ENCODE data around the gene PRR5L. TPM values are rescaled to one million over a fixed set of nuclear protein-coding genes. Genes with fewer than 3 reads are reported as not detected.

The PRR5L gene
- total RNA-seq, 4 donors from 2014 or later, result 2.2 to 10.9 (median 3.5) TPM

DNA sequence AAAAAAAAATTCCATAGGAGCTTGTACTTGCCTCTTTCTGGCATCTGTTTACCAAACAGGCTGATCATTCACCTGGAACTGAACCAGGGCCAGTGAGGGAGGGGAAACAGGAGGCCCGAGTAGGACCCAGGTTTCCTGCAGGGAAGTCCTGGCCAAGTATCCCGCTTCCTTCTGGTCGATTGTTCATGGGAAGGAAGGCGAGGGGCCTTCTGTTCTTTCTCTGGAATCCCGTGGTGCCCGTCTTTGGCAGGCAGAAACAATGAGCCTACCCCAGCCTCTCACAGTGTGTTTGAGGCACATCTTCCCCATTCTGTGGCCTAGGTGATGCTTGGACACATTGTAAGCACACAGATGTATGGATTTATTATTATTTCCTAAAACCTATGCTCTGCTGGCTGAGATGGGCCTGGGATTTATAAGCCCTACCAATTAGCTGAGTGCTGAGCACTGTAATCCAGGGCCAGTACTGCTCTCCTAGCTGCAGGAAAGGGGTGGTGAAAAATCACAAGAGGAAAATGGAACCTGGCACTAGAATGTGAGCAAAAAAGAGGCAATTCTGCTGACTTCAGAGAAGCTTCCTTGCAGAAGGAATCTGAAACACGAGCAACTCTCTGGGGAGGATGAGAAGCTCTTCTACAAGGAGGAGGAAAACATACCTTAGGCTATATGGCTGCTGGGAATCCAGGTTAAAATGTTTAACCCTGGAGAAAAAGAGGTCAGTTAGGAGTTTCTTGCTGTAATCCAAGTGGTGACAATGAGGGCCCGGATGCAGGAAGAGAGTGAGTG is 53.5 kb downstream of the PRR5L start:
- Histone ChIP-seq H3K36me3 (no peaks in the 10 kb centered on the region), H3K9me3 (no peaks in the 10 kb centered on the region), H3K4me1 (no peaks in the 10 kb centered on the region), H3K27ac (no peak overlapping the region), H3K27me3 (no peaks in the 10 kb centered on the region), H3K4me3 (no peak overlapping the region)
- no peak for DNase-seq (ENCODE audit: low spot score in 2 of 2)
- WGBS, result 66% methylated on average over 8 of the region's 8 CpGs
- TF ChIP-seq, protein P1, sequence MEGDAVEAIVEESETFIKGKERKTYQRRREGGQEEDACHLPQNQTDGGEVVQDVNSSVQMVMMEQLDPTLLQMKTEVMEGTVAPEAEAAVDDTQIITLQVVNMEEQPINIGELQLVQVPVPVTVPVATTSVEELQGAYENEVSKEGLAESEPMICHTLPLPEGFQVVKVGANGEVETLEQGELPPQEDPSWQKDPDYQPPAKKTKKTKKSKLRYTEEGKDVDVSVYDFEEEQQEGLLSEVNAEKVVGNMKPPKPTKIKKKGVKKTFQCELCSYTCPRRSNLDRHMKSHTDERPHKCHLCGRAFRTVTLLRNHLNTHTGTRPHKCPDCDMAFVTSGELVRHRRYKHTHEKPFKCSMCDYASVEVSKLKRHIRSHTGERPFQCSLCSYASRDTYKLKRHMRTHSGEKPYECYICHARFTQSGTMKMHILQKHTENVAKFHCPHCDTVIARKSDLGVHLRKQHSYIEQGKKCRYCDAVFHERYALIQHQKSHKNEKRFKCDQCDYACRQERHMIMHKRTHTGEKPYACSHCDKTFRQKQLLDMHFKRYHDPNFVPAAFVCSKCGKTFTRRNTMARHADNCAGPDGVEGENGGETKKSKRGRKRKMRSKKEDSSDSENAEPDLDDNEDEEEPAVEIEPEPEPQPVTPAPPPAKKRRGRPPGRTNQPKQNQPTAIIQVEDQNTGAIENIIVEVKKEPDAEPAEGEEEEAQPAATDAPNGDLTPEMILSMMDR (IDR thresholded peaks at IDR 0.05), result no peak
- TF ChIP-seq EP300 (IDR thresholded peaks at IDR 0.05), result no peak
- no peak for TF ChIP-seq POLR2AphosphoS5 (IDR thresholded peaks at IDR 0.05)
- no peak for TF ChIP-seq POLR2A (IDR thresholded peaks at IDR 0.05)

- WGBS, result 80% methylated on average over 1 of the region's 1 CpG
- no peaks in the 10 kb centered on the region for H3K9me3 ChIP-seq
- no peak overlapping the region for H3K27ac ChIP-seq
- H3K36me3 ChIP-seq, result no peaks in the 10 kb centered on the region
- H3K4me3 ChIP-seq, result no peak overlapping the region
- H3K27me3 ChIP-seq, result no peaks in the 10 kb centered on the region
- no peak for DNase-seq (ENCODE audit: low spot score in 2 of 2)
- TF ChIP-seq EP300 (IDR thresholded peaks at IDR 0.05), result no peak
- no peak for TF ChIP-seq POLR2A (IDR thresholded peaks at IDR 0.05)
- TF ChIP-seq POLR2AphosphoS5 (IDR thresholded peaks at IDR 0.05), result no peak
- TF ChIP-seq, protein P1 (IDR thresholded peaks at IDR 0.05), result no peak
- no peaks in the 10 kb centered on the region for H3K4me1 ChIP-seq
These were observed 54.0 kb downstream of the PRR5L start for GRCh38 chr11:36350137-36350513.

- no peak overlapping the region for H3K4me3 ChIP-seq
- no peaks in the 10 kb centered on the region for H3K4me1 ChIP-seq
- DNase-seq (ENCODE audit: low spot score in 2 of 2), result no peak
- no peak overlapping the region for H3K27ac ChIP-seq
- no peak for TF ChIP-seq POLR2A (IDR thresholded peaks at IDR 0.05)
- WGBS, result 81% methylated on average over 3 of the region's 3 CpGs
- no peaks in the 10 kb centered on the region for H3K9me3 ChIP-seq
- no peaks in the 10 kb centered on the region for H3K27me3 ChIP-seq
- no peaks in the 10 kb centered on the region for H3K36me3 ChIP-seq
These were observed 56.8 kb downstream of the PRR5L start for GRCh38 chr11:36352922-36353321.

DNA sequence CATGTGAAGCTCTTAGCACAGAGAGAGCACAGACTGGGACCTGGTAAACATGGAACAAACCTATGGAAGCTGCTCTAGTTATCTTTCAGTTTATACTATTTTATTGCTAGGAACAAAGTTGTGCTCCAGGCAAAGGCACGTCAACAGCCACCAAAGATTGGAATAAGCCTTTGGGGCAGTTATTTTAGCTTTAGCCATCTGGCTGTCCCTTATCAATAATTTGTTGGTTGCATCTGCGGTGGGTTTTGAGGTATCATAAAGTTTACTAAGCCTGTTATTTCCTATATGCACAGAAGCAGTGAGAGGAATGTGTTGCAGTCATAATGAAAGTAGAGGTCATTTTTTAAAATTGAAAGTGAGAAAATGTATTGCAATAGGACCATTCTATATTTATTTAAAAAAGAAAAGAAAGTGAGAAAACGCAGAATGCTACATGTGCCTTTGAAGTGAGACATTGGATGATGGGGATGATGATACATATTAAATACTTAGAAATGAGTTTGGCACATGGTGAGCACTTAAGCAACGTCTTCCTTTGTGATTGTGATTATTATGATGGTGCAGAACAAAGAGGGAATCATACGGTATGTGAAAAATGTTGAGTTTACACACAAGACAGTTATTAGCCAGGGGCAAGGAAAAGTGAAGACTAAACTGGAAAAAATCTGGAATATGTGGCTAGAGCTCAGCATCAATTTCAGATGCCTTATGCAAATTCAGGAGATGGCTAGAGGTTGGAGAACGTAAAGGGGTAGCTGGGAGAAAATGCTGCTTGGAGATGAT is 58.3 kb downstream of the PRR5L start:
- TF ChIP-seq POLR2A (IDR thresholded peaks at IDR 0.05) (no peak), POLR2AphosphoS5 (IDR thresholded peaks at IDR 0.05) (no peak), EP300 (IDR thresholded peaks at IDR 0.05) (no peak)
- TF ChIP-seq, protein P1 (IDR thresholded peaks at IDR 0.05), result no peak
- Histone ChIP-seq H3K27me3 (no peaks in the 10 kb centered on the region), H3K4me3 (no peak overlapping the region), H3K36me3 (no peaks in the 10 kb centered on the region), H3K4me1 (no peaks in the 10 kb centered on the region), H3K9me3 (no peaks in the 10 kb centered on the region), H3K27ac (no peak overlapping the region)
- no peak for DNase-seq (ENCODE audit: low spot score in 2 of 2)
- 57% methylated on average over 6 of the region's 6 CpGs for WGBS

DNA sequence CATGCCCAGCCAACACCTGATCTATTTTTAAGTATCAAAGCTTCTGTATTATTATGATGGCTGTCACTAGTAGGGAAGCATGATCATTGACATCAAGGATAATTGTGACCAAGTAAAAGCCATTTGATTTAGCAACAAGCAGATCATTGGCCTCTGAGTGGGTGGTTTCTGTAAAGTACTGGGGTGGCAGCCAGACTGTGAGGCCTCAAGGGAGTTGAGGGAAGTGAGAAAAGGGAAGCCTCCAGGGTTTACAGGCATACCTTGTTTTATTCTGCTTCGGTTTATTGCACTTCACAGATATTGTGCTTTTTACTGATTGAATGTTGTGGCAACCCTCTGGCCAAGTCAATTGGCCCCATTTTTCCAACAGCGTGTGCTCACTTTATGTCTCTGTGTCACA is 60.1 kb downstream of the PRR5L start:
- no peak overlapping the region for H3K27ac ChIP-seq
- H3K9me3 ChIP-seq, result no peaks in the 10 kb centered on the region
- no peaks in the 10 kb centered on the region for H3K4me1 ChIP-seq
- no peak overlapping the region for H3K4me3 ChIP-seq
- H3K36me3 ChIP-seq, result no peaks in the 10 kb centered on the region
- 74% methylated on average over 2 of the region's 2 CpGs for WGBS
- TF ChIP-seq EP300 (IDR thresholded peaks at IDR 0.05) (no peak), POLR2AphosphoS5 (IDR thresholded peaks at IDR 0.05) (no peak), POLR2A (IDR thresholded peaks at IDR 0.05) (no peak)
- TF ChIP-seq, protein P1 (IDR thresholded peaks at IDR 0.05), result no peak
- H3K27me3 ChIP-seq, result no peaks in the 10 kb centered on the region
- no peak for DNase-seq (ENCODE audit: low spot score in 2 of 2)
